Ramos (cell line): ENCODE results near the gene YIF1A.
"Not testable (repeated sequence)": the region's sequence is repeated elsewhere in the genome, so short reads cannot be mapped to it uniquely, and the experiment has no call there.

Source experiments
- in situ Hi-C: fragments of 300-500 bp; cut with MboI; formaldehyde crosslinking; loops from one replicate; pipeline ENCODE4 v1.14.3; 2022; ENCODE audit warnings: low sequenced_read_pairs; ENCODE audit not compliant: unreplicated experiment

Gene YIF1A

GRCh38 chr11:66258473-66258893, 30.5 kb downstream of the YIF1A start:
- in situ Hi-C loops = no loop called here

GRCh38 chr11:66253081-66253480, 35.9 kb downstream of the YIF1A start:
- in situ Hi-C loops = not testable (repeated sequence)

- in situ Hi-C loops = no loop called here
Measured at GRCh38 chr11:66251809-66252208, 37.1 kb downstream of the YIF1A start.

GRCh38 chr11:66248903-66249302, 40.0 kb downstream of the YIF1A start:
- in situ Hi-C loops = no loop called here

- in situ Hi-C loops = no loop called here
Measured at GRCh38 chr11:66247801-66248200, 41.1 kb downstream of the YIF1A start.

- in situ Hi-C loops = no loop called here
Measured at GRCh38 chr11:66247295-66247694, 41.6 kb downstream of the YIF1A start.

- in situ Hi-C loops = no loop called here
Measured at GRCh38 chr11:66243782-66244535, 45.0 kb downstream of the YIF1A start.

GRCh38 chr11:66242095-66242765, 46.7 kb downstream of the YIF1A start:
- in situ Hi-C loops = no loop called here

- in situ Hi-C loops = no loop called here
Measured at GRCh38 chr11:66240781-66241136, 48.2 kb downstream of the YIF1A start.

GRCh38 chr11:66239998-66240780, 48.8 kb downstream of the YIF1A start:
- in situ Hi-C loops = no loop called here

GRCh38 chr11:66239511-66239910, 49.4 kb downstream of the YIF1A start:
- in situ Hi-C loops = no loop called here

GRCh38 chr11:66238786-66239413, 50.0 kb downstream of the YIF1A start:
- in situ Hi-C loops = no loop called here

- in situ Hi-C loops = no loop called here
Measured at GRCh38 chr11:66237867-66238266, 51.1 kb downstream of the YIF1A start.

GRCh38 chr11:66235141-66235540, 53.8 kb downstream of the YIF1A start:
- in situ Hi-C loops = no loop called here
